Heart right ventricle (tissue), 16 donors: ENCODE measurements around the gene PRPF6. TPM values are rescaled to one million over a fixed set of nuclear protein-coding genes. Genes with fewer than 3 reads are reported as not detected.

Experiments
- ATAC-seq, 8 donors: fragments of 200-7000 bp; cut with Tn5 transposase; one replicate each; pipeline ENCODE4 v1.9.1; 2020; ENCODE audit warnings: mild to moderate bottlenecking in 8 of 8, moderate library complexity in 8 of 8, moderate number of reproducible peaks in 1 of 8
- DNase-seq, 2 donors: peaks; one replicate each; pipeline ENCODE4 v3.0.0-alpha.2; 2020
- H3K27ac ChIP-seq, 10 donors: fragments of 200-600 bp; sonication (generic) in 2 of 10; one replicate each; pipeline versions ENCODE4 v1.5.0 to v1.8.0; 2020 to 2022; ENCODE audit warnings: mild to moderate bottlenecking in 3 of 10
- H3K27me3 ChIP-seq, 7 donors: fragments of 200-600 bp; one replicate each; pipeline ENCODE4 v1.8.0; 2021 to 2022; ENCODE audit warnings: mild to moderate bottlenecking in 2 of 7
- H3K36me3 ChIP-seq, 9 donors: fragments of 200-600 bp; sonication (generic) in 1 of 9; one replicate each; pipeline versions ENCODE4 v1.5.0 to v1.8.0; 2020 to 2022; ENCODE audit warnings: mild to moderate bottlenecking in 2 of 9
- H3K4me1 ChIP-seq, 9 donors: fragments of 200-600 bp; sonication (generic) in 1 of 9; one replicate each; pipeline versions ENCODE4 v1.5.0 to v1.8.0; 2020 to 2022; ENCODE audit warnings: mild to moderate bottlenecking in 4 of 9
- H3K4me3 ChIP-seq, 10 donors: fragments of 200-600 bp; sonication (generic) in 2 of 10; one replicate each; pipeline versions ENCODE4 v1.5.0 to v1.8.0; 2020 to 2022; ENCODE audit warnings: mild to moderate bottlenecking in 7 of 10, moderate library complexity in 2 of 10
- H3K9me3 ChIP-seq, 11 donors: fragments of 200-600 bp in 10 of 11; sonication (generic) in 2 of 11; one replicate each; pipeline versions ENCODE4 v1.5.0 to v1.8.0; 2013 to 2022; ENCODE audit warnings: mild to moderate bottlenecking in 2 of 11, control low read depth in 1 of 11, moderate library complexity in 1 of 11
- WGBS, 2 donors: extraction: QIAGEN DNeasy Blood & Tissue Kit; methylation state at CpG; one replicate each; pipeline ENCODE4 v1.1.7; 2013; ENCODE audit warnings: inconsistent platforms in 1 of 2; 5-methylcytosine and 5-hydroxymethylcytosine counted together
- intact Hi-C, 10 donors: fragments of 100-400 bp; cut with DNase I; formaldehyde crosslinking; loops; one replicate each; pipeline versions ENCODE4 v1.11.1 to v1.14.2; 2022
- polyA plus RNA-seq, 2 donors: library from polyadenylated mRNA; stranded (reverse); fragments of 200-250 nt; gene quantifications; one replicate each; pipeline ENCODE4 v1.2.3, GENCODE V29; 2013
- total RNA-seq, 10 donors: library from RNA; stranded (reverse); fragmentation: NEBNext Ultra II Directional in 3 of 10; extraction: Animal tissue kit (Norgen Biotek cat#: 25700) in 3 of 10; gene quantifications; one replicate each; pipeline versions ENCODE4 v1.2.1 to v1.2.4, GENCODE V29; 2021 to 2023
- TF ChIP-seq, protein P1 (sequence below), 9 donors: fragments of 200-600 bp; sonication (generic) in 2 of 9; IDR thresholded peaks; one replicate each; pipeline versions ENCODE4 v1.5.0 to v1.8.0; 2021 to 2022; ENCODE audit warnings: antibody characterized with exemption in 9 of 9, mild to moderate bottlenecking in 5 of 9, moderate library complexity in 1 of 9
- donor health status: Arrhythmogenic right ventricular cardiomyopathy.
- donor health status: ischemic (EF 13 %, LVEDD 7.1; RV severe dilation, severe dysfunction).
- donor health status: healthy with polysubstance abuse.
- donor health status: DM: no; HTN: yes; CAD: no.
- donor health status: DM: no; HTN: no; CAD: no.
- donor health status: ischemic (EF 25% LVEDD 6.9; RV normal size, moderate dysfunction).
- donor health status: ischemic (EF 25% LVEDD 5.7; RV mildly dilated, moderate dysfunction).
- donor health status: healthy.
- donor health status: DM: yes; HTN: yes; CAD: no.
- donor health status: Ischemic cardiomyopathy.
- donor health status: ischemic (EF 35%, LVEDD 5.7; RV mildly dilated, moderate dysfunction).
- donor health status: nonischemic (EF 11% LVEDD 7.7; RV severe dilation, severe dysfunction).
- donor health status: DM: yes; HTN: yes; CAD: no.
- donor health status: PGD.
- donor health status: ischemic (EF 29% LVEDD 5.4; RV normal size, mild dysfunction).
- donor health status: nonischemic (EF 23%, LVEDD 6.1; RV moderate dilation, normal function).

PRPF6 gene
- total and polyA plus RNA-seq, 12 donors, result 27.8 to 53.6 (median 48.1) TPM

GRCh38 chr20:64032706-64033624, 52.0 kb downstream of the PRPF6 start:
- intact Hi-C loops, result loop anchor here in 3 of 10 donors (10.0 kb wide), 2 partner anchors 48 to 92 kb away; partner anchors contain the start of gene PRPF6 (in 3 of the 3)
- H3K27me3 ChIP-seq, result peaks cover 0 to 22% (median 15%) of the 10 kb centered on the region in 7 donors
- peaks cover 3 to 25% (median 12%) of the 10 kb centered on the region in 9 donors for H3K4me1 ChIP-seq
- 90 to 91% methylated on average over 30 to 31 of the region's 31 CpGs for WGBS, 2 donors
- H3K27ac ChIP-seq, result no peak overlapping the region
- ATAC-seq (no peak), DNase-seq (no peak)
- no peak overlapping the region for H3K4me3 ChIP-seq
- no peaks in the 10 kb centered on the region for H3K9me3 ChIP-seq
- TF ChIP-seq, protein P1, sequence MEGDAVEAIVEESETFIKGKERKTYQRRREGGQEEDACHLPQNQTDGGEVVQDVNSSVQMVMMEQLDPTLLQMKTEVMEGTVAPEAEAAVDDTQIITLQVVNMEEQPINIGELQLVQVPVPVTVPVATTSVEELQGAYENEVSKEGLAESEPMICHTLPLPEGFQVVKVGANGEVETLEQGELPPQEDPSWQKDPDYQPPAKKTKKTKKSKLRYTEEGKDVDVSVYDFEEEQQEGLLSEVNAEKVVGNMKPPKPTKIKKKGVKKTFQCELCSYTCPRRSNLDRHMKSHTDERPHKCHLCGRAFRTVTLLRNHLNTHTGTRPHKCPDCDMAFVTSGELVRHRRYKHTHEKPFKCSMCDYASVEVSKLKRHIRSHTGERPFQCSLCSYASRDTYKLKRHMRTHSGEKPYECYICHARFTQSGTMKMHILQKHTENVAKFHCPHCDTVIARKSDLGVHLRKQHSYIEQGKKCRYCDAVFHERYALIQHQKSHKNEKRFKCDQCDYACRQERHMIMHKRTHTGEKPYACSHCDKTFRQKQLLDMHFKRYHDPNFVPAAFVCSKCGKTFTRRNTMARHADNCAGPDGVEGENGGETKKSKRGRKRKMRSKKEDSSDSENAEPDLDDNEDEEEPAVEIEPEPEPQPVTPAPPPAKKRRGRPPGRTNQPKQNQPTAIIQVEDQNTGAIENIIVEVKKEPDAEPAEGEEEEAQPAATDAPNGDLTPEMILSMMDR (IDR thresholded peaks at IDR 0.05), result no peak
- H3K36me3 ChIP-seq, result peaks cover 0 to 74% (median 45%) of the 10 kb centered on the region in 9 donors

- H3K9me3 ChIP-seq, result no peaks in the 10 kb centered on the region
- DNase-seq (no peak), ATAC-seq (peak; percentile 10 to 59 (median 40))
- H3K4me3 ChIP-seq, result no peak overlapping the region
- WGBS, 2 donors, result 61 to 75% methylated on average over 11 of the region's 11 CpGs
- intact Hi-C loops, result loop anchor here in 3 of 10 donors (10.0 kb wide), 2 partner anchors 49 to 91 kb away; partner anchors contain the start of gene PRPF6 (in 3 of the 3)
- peaks cover 0 to 33% (median 25%) of the 10 kb centered on the region in 7 donors for H3K27me3 ChIP-seq
- peaks cover 3 to 36% (median 22%) of the 10 kb centered on the region in 9 donors for H3K4me1 ChIP-seq
- peaks cover 0 to 63% (median 38%) of the 10 kb centered on the region in 9 donors for H3K36me3 ChIP-seq
- H3K27ac ChIP-seq, result peak overlapping the region in 2 of 10 donors; percentile 9 to 44
- TF ChIP-seq, protein P1 (IDR thresholded peaks at IDR 0.05), result no peak
Measured at GRCh38 chr20:64033981-64034493, 53.1 kb downstream of the PRPF6 start.

GRCh38 chr20:64035066-64035932, 54.4 kb downstream of the PRPF6 start:
- peaks cover 0 to 50% (median 29%) of the 10 kb centered on the region in 9 donors for H3K36me3 ChIP-seq
- peaks cover 0 to 45% (median 35%) of the 10 kb centered on the region in 7 donors for H3K27me3 ChIP-seq
- no peaks in the 10 kb centered on the region for H3K9me3 ChIP-seq
- no peak overlapping the region for H3K4me3 ChIP-seq
- peak overlapping the region in 1 of 10 donors; percentile 64 for H3K27ac ChIP-seq
- intact Hi-C loops, result loop anchor here in 9 of 10 donors (5.0 to 10.0 kb wide), 4 partner anchors 50 to 90 kb away; partner anchors contain the start of gene PRPF6 (in 4 of the 9)
- DNase-seq (no peak), ATAC-seq (no peak)
- peaks cover 5 to 46% (median 34%) of the 10 kb centered on the region in 9 donors for H3K4me1 ChIP-seq
- TF ChIP-seq, protein P1 (IDR thresholded peaks at IDR 0.05), result no peak
- 86 to 88% methylated on average over 17 of the region's 17 CpGs for WGBS, 2 donors
